ENCODE data around the gene DQX1.

DQX1 gene

GRCh38 chr2:74533464-74533863 lies 7.4 kb upstream of the DQX1 start:
- H3K4me3 ChIP-seq (ENCODE audit: low read depth, low read length) = no peak overlapping the region
- TF ChIP-seq, protein P1, sequence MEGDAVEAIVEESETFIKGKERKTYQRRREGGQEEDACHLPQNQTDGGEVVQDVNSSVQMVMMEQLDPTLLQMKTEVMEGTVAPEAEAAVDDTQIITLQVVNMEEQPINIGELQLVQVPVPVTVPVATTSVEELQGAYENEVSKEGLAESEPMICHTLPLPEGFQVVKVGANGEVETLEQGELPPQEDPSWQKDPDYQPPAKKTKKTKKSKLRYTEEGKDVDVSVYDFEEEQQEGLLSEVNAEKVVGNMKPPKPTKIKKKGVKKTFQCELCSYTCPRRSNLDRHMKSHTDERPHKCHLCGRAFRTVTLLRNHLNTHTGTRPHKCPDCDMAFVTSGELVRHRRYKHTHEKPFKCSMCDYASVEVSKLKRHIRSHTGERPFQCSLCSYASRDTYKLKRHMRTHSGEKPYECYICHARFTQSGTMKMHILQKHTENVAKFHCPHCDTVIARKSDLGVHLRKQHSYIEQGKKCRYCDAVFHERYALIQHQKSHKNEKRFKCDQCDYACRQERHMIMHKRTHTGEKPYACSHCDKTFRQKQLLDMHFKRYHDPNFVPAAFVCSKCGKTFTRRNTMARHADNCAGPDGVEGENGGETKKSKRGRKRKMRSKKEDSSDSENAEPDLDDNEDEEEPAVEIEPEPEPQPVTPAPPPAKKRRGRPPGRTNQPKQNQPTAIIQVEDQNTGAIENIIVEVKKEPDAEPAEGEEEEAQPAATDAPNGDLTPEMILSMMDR (IDR thresholded peaks at IDR 0.05; ENCODE audit: insufficient read depth, low read depth, low read length, missing control alignments) = no peak
- no peak for DNase-seq (ENCODE audit: low read depth)

GRCh38 chr2:74532222-74532621 lies 6.2 kb upstream of the DQX1 start:
- peak; percentile 65 for DNase-seq (ENCODE audit: low read depth)
- TF ChIP-seq, protein P1 (IDR thresholded peaks at IDR 0.05; ENCODE audit: insufficient read depth, low read depth, low read length, missing control alignments) = peak; percentile 22
- H3K4me3 ChIP-seq (ENCODE audit: low read depth, low read length) = no peak overlapping the region

DNA sequence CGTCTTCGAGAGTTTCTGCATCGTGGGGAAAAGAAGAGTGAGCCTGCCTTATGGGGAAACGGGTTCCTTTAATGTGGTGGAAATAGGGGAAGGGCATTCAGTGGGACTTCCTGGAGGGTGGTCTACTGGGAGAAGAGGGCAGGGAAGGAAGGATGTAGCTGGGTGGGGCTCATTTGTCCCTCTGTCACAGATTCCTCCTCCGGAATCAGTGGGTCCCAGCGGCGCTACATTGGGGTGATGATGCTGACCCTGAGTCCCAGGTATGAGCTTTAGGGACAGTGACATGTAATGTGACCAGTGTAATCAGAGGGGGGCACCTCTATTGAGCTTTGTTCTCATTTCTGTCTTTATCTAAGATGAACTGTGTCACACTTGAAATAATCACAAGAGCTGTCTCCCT lies 5.6 kb upstream of the DQX1 start:
- peak overlapping the region; percentile 95 for H3K4me3 ChIP-seq (ENCODE audit: low read depth, low read length)
- DNase-seq (ENCODE audit: low read depth) = no peak
- TF ChIP-seq, protein P1 (IDR thresholded peaks at IDR 0.05; ENCODE audit: insufficient read depth, low read depth, low read length, missing control alignments) = no peak

- H3K4me3 ChIP-seq (ENCODE audit: low read depth, low read length) = peak overlapping the region; percentile 95
- TF ChIP-seq, protein P1 (IDR thresholded peaks at IDR 0.05; ENCODE audit: insufficient read depth, low read depth, low read length, missing control alignments) = no peak
- DNase-seq (ENCODE audit: low read depth) = peak; percentile 90
These were observed 4.5 kb upstream of the DQX1 start for GRCh38 chr2:74530239-74531187.

- TF ChIP-seq, protein P1 (IDR thresholded peaks at IDR 0.05; ENCODE audit: insufficient read depth, low read depth, low read length, missing control alignments) = no peak
- DNase-seq (ENCODE audit: low read depth) = peak; percentile 100
- H3K4me3 ChIP-seq (ENCODE audit: low read depth, low read length) = peak within 1 kb of the TSS; percentile 95
These were observed 3.6 kb upstream of the DQX1 start, which contains the start of the genes AUP1 and HTRA2 for GRCh38 chr2:74529357-74530238. Gene AUP1 (minus strand): TSS chr2:74529706. CDS start chr2:74529629, 77 bp downstream. Gene HTRA2 (plus strand): TSS chr2:74529933. CDS start chr2:74530007, 74 bp downstream.

DNA sequence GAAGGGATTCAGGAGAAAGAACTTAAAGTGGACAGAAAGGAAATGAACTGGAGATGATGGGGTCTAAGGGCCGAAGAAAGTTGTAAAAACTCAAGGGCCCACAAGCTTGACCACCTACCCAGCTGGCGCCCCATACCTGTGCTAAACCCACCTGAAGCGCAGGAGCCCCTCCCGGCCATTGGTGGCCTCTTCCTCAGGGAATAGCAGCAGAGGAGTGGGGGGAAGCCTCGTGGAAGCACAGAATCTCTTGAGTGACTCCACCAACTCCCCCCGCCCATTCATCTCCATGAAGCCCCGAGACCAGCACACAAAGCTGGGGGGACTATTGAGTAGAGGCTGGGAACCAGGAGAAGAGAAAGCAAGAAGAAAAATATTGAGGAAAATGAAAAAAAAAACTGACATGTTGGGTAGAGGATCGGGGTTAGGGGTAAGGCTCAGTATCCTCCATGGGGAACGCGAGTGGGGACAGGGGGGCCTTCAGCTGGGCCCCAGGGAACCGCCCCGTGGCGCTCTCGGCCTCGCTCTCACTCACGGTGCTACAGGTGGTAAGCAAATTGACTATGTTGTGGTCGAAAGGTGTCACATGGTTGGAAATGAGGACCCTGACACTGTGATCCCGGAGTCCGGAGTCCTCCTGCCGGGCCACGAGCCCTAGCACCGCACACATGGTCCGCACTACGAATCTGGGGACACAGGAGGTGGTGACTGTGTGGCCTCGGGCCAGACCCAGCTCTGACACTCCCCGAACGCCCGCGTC lies 2.7 kb upstream of the DQX1 start:
- DNase-seq (ENCODE audit: low read depth) = peak; percentile 60
- TF ChIP-seq, protein P1 (IDR thresholded peaks at IDR 0.05; ENCODE audit: insufficient read depth, low read depth, low read length, missing control alignments) = no peak
- peak overlapping the region; percentile 95 for H3K4me3 ChIP-seq (ENCODE audit: low read depth, low read length)

All from GM12865 (cell line).